DMS53 (cell line): Measurements from ENCODE around the gene UMAD1.
A peak's percentile ranks its signal among the peaks of the same experiment; 100 is the strongest.

ENCODE experiments used
- DNase-seq: peaks from one replicate; lab custom pipeline; 2025; lab: John Stamatoyannopoulos, UW

Gene UMAD1

GRCh38 chr7:7693881-7694280, 53.3 kb downstream of the UMAD1 start:
- peak; percentile 83 for DNase-seq

- DNase-seq = no peak
Observed at GRCh38 chr7:7694542-7694941, 54.0 kb downstream of the UMAD1 start.

GRCh38 chr7:7695111-7695817, 54.7 kb downstream of the UMAD1 start:
- no peak for DNase-seq

- DNase-seq = peak; percentile 43
Observed at GRCh38 chr7:7696458-7697119, 56.0 kb downstream of the UMAD1 start.

GRCh38 chr7:7698930-7699329, 58.4 kb downstream of the UMAD1 start:
- no peak for DNase-seq

- no peak for DNase-seq
Observed at GRCh38 chr7:7699380-7699779, 58.8 kb downstream of the UMAD1 start.

GRCh38 chr7:7699970-7700369, 59.4 kb downstream of the UMAD1 start:
- peak; percentile 15 for DNase-seq

- no peak for DNase-seq
Observed at GRCh38 chr7:7701527-7701926, 61.0 kb downstream of the UMAD1 start.

- DNase-seq = no peak
Observed at GRCh38 chr7:7702826-7703225, 62.3 kb downstream of the UMAD1 start.

GRCh38 chr7:7703427-7703826, 62.9 kb downstream of the UMAD1 start:
- no peak for DNase-seq

GRCh38 chr7:7704867-7705266, 64.3 kb downstream of the UMAD1 start:
- DNase-seq = no peak

GRCh38 chr7:7705318-7705717, 64.8 kb downstream of the UMAD1 start:
- DNase-seq = no peak

GRCh38 chr7:7706101-7706511, 65.6 kb downstream of the UMAD1 start:
- DNase-seq = no peak

- DNase-seq = no peak
Observed at GRCh38 chr7:7706556-7707172, 66.1 kb downstream of the UMAD1 start.

GRCh38 chr7:7707246-7707645, 66.7 kb downstream of the UMAD1 start:
- DNase-seq = no peak

GRCh38 chr7:7707806-7708205, 67.3 kb downstream of the UMAD1 start:
- peak; percentile 38 for DNase-seq

GRCh38 chr7:7709291-7709690, 68.7 kb downstream of the UMAD1 start:
- DNase-seq = no peak

- DNase-seq = no peak
Observed at GRCh38 chr7:7710469-7710868, 69.9 kb downstream of the UMAD1 start.

GRCh38 chr7:7713730-7714129, 73.2 kb downstream of the UMAD1 start:
- DNase-seq = no peak

GRCh38 chr7:7718492-7718891, 77.9 kb downstream of the UMAD1 start, which contains the start of gene RPA3:
RPA3 (minus strand) TSS chr7:7718607; CDS start chr7:7640418, 78,189 bp downstream.
- peak; percentile 55 for DNase-seq

- peak; percentile 97 for DNase-seq
Observed at GRCh38 chr7:7719236-7719635, 78.7 kb downstream of the UMAD1 start.

- DNase-seq = peak; percentile 36
Observed at GRCh38 chr7:7720193-7720592, 79.6 kb downstream of the UMAD1 start.
